ENCODE measurements around the gene HSD17B8.

Gene HSD17B8

GRCh38 chr6:33236328-33236727 lies 31.9 kb downstream of the HSD17B8 start:
- no peak for TF ChIP-seq CTCF (conservative IDR thresholded peaks at IDR 0.05; ENCODE audit: low read depth, low read length)
- no peak overlapping the region for H3K4me3 ChIP-seq (ENCODE audit: low read depth, low read length)
- no peak for DNase-seq (ENCODE audit: low read depth)

- no peak for TF ChIP-seq CTCF (conservative IDR thresholded peaks at IDR 0.05; ENCODE audit: low read depth, low read length)
- DNase-seq (ENCODE audit: low read depth) = no peak
- H3K4me3 ChIP-seq (ENCODE audit: low read depth, low read length) = no peak overlapping the region
These were observed 32.4 kb downstream of the HSD17B8 start for GRCh38 chr6:33236852-33237251.

GRCh38 chr6:33237741-33238140 lies 33.3 kb downstream of the HSD17B8 start:
- H3K4me3 ChIP-seq (ENCODE audit: low read depth, low read length) = no peak overlapping the region
- no peak for TF ChIP-seq CTCF (conservative IDR thresholded peaks at IDR 0.05; ENCODE audit: low read depth, low read length)
- DNase-seq (ENCODE audit: low read depth) = no peak

- no peak overlapping the region for H3K4me3 ChIP-seq (ENCODE audit: low read depth, low read length)
- DNase-seq (ENCODE audit: low read depth) = no peak
- TF ChIP-seq CTCF (conservative IDR thresholded peaks at IDR 0.05; ENCODE audit: low read depth, low read length) = no peak
These were observed 37.5 kb downstream of the HSD17B8 start for GRCh38 chr6:33241968-33242367.

GRCh38 chr6:33243476-33243875 lies 39.0 kb downstream of the HSD17B8 start:
- TF ChIP-seq CTCF (conservative IDR thresholded peaks at IDR 0.05; ENCODE audit: low read depth, low read length) = no peak
- no peak for DNase-seq (ENCODE audit: low read depth)
- H3K4me3 ChIP-seq (ENCODE audit: low read depth, low read length) = no peak overlapping the region

- DNase-seq (ENCODE audit: low read depth) = peak; percentile 91
- peak overlapping the region; percentile 78 for H3K4me3 ChIP-seq (ENCODE audit: low read depth, low read length)
- TF ChIP-seq CTCF (conservative IDR thresholded peaks at IDR 0.05; ENCODE audit: low read depth, low read length) = peak; percentile 95
These were observed 43.7 kb downstream of the HSD17B8 start for GRCh38 chr6:33247977-33248642.

- H3K4me3 ChIP-seq (ENCODE audit: low read depth, low read length) = peak overlapping the region; percentile 78
- DNase-seq (ENCODE audit: low read depth) = peak; percentile 69
- no peak for TF ChIP-seq CTCF (conservative IDR thresholded peaks at IDR 0.05; ENCODE audit: low read depth, low read length)
These were observed 44.1 kb downstream of the HSD17B8 start for GRCh38 chr6:33248643-33248931.

All from choroid plexus epithelial cell (primary cell).